Astrocyte of the spinal cord (primary cell): Measurements from ENCODE around the gene ADCY10.
A peak's percentile ranks its signal among the peaks of the same experiment; 100 is the strongest.

Experiments
- DNase-seq: peaks from one replicate; pipeline ENCODE4 v3.0.0; 2011; ENCODE audit warnings: low read depth, low spot score
- H3K4me3 ChIP-seq: 2 replicates; pipeline ENCODE4 v1.5.1; 2011; ENCODE audit warnings: low read depth, mild to moderate bottlenecking, low read length, moderate library complexity
- CTCF ChIP-seq: IDR thresholded peaks from 2 replicates; pipeline ENCODE4 v1.5.1; 2012; ENCODE audit warnings: low read depth, mild to moderate bottlenecking, low read length, inconsistent platforms
- in situ Hi-C: cut with HindIII; loops from 2 replicates; pipeline ENCODE4 v1.10.0; 2017; ENCODE audit warnings: low sequenced_read_pairs

Gene ADCY10

GRCh38 chr1:167860231-167860923, 53.6 kb downstream of the ADCY10 start:
- no peak overlapping the region for H3K4me3 ChIP-seq
- in situ Hi-C loops, result no loop called here
- DNase-seq, result peak; percentile 5
- no peak for TF ChIP-seq CTCF

- H3K4me3 ChIP-seq, result no peak overlapping the region
- no peak for TF ChIP-seq CTCF
- in situ Hi-C loops, result no loop called here
- no peak for DNase-seq
These were observed 57.1 kb downstream of the ADCY10 start for GRCh38 chr1:167856711-167857418.

- no peak for TF ChIP-seq CTCF
- in situ Hi-C loops, result no loop called here
- no peak overlapping the region for H3K4me3 ChIP-seq
- no peak for DNase-seq
These were observed 59.8 kb downstream of the ADCY10 start for GRCh38 chr1:167854184-167854583.

GRCh38 chr1:167849666-167850065, 64.3 kb downstream of the ADCY10 start:
- no peak overlapping the region for H3K4me3 ChIP-seq
- in situ Hi-C loops, result no loop called here
- no peak for TF ChIP-seq CTCF
- DNase-seq, result no peak

GRCh38 chr1:167842872-167843271, 71.1 kb downstream of the ADCY10 start:
- DNase-seq, result no peak
- no peak for TF ChIP-seq CTCF
- in situ Hi-C loops, result no loop called here
- H3K4me3 ChIP-seq, result no peak overlapping the region

- TF ChIP-seq CTCF, result no peak
- H3K4me3 ChIP-seq, result no peak overlapping the region
- DNase-seq, result no peak
- in situ Hi-C loops, result no loop called here
These were observed 72.4 kb downstream of the ADCY10 start for GRCh38 chr1:167841530-167841929.
